SU-DHL-6 (cell line): ENCODE data around the gene PKM.

Experiments
- CTCF ChIP-seq: fragments of 200-600 bp; sonication (generic); IDR thresholded peaks from one replicate; pipeline ENCODE4 v1.5.1; 2017; ENCODE audit warnings: antibody characterized with exemption, mild to moderate bottlenecking, low read length, moderate library complexity; ENCODE audit not compliant: insufficient read depth, poor library complexity, severe bottlenecking
- EZH2phosphoT487 ChIP-seq: fragments of 200-600 bp; sonication (generic), shearing (Covaris generic); conservative IDR thresholded peaks from 2 replicates; pipeline ENCODE4 v1.6.1; 2018; ENCODE audit warnings: mild to moderate bottlenecking, antibody characterized with exemption, low read length, moderate library complexity, mixed read lengths

DNA sequence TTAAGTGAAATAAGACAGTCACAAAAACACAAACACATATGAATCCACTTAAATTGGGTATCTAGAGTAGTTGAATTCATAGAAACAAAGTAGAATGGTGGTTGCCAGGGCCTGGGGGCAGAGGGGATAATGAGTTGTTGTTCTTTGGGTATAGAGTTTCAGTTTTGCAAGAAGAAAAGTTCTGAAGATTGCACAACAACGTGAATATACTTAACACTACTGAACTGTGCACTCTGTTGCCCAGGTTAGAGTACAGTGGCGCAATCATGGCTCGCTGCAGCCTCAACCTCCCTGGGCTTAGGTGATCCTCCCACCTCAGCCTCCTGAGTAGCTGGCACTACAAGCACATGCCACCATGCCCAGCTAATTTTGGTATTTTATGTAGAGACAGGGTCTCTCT is 48.3 kb downstream of the PKM start:
- TF ChIP-seq CTCF (no peak), EZH2phosphoT487 (no peak)
